Gastrocnemius medialis (tissue), 4 donors: Measurements from ENCODE around the gene MSS51. TPM values are rescaled to one million over a fixed set of nuclear protein-coding genes. Genes with fewer than 3 reads are reported as not detected.

Experiments used
- ATAC-seq, 2 donors: fragments of 150-250 bp; one replicate each; pipeline ENCODE4 v1.9.1; 2016
- DNase-seq, 2 donors: peaks; one replicate each; pipeline ENCODE4 v3.0.0-alpha.2; 2019
- H3K27ac ChIP-seq, 4 donors: fragments of 200-600 bp; sonication (generic); 1 replicate in 1 of 4; 2 replicates in 3 of 4; pipeline ENCODE4 v1.5.1; 2016 to 2018; ENCODE audit warnings: mild to moderate bottlenecking in 2 of 4, moderate library complexity in 1 of 4
- H3K27me3 ChIP-seq, 3 donors: fragments of 200-600 bp; sonication (generic) in 2 of 3; 1 replicate in 1 of 3; 2 replicates in 2 of 3; pipeline versions ENCODE4 v1.5.1 to v1.6.0; 2016 to 2019; ENCODE audit warnings: mild to moderate bottlenecking in 1 of 3, moderate library complexity in 1 of 3
- H3K36me3 ChIP-seq, 2 donors: fragments of 200-600 bp; sonication (generic) in 1 of 2; one replicate each; pipeline ENCODE4 v1.5.1; 2017 to 2018
- H3K4me1 ChIP-seq, 2 donors: fragments of 200-600 bp; sonication (generic) in 1 of 2; one replicate each; pipeline ENCODE4 v1.5.1; 2016 to 2017; ENCODE audit warnings: mild to moderate bottlenecking in 2 of 2
- H3K4me3 ChIP-seq, 4 donors: fragments of 200-600 bp; sonication (generic) in 3 of 4; 1 replicate in 1 of 4; 2 replicates in 3 of 4; pipeline ENCODE4 v1.5.1; 2016 to 2019; ENCODE audit warnings: mild to moderate bottlenecking in 2 of 4
- H3K9me3 ChIP-seq, 3 donors: fragments of 200-600 bp; sonication (generic) in 2 of 3; 1 replicate in 1 of 3; 2 replicates in 2 of 3; pipeline ENCODE4 v1.5.1; 2016 to 2019
- CTCF ChIP-seq, 5 experiments: fragments of 450-650 bp in 3 of 5; fragments of 200-600 bp in 2 of 5; sonication (generic) in 2 of 5; IDR thresholded peaks in 4 of 5; conservative IDR thresholded peaks in 1 of 5; 1 replicate in 4 of 5; 2 replicates in 1 of 5; pipeline ENCODE4 v1.5.1; 2016 to 2019; ENCODE audit warnings: antibody characterized with exemption in 5 of 5, mild to moderate bottlenecking in 3 of 5, moderate library complexity in 3 of 5
- POLR2A ChIP-seq, 2 donors: fragments of 450-650 bp; IDR thresholded peaks; one replicate each; pipeline ENCODE4 v1.6.1; 2017; ENCODE audit warnings: antibody characterized with exemption in 2 of 2, mild to moderate bottlenecking in 2 of 2, moderate library complexity in 2 of 2
- in situ Hi-C, 4 donors: fragments of 200-750 bp; cut with MboI; loops; one replicate each; pipeline versions ENCODE4 v1.15.0 to v1.8.0; 2017; ENCODE audit warnings: low sequenced_read_pairs in 4 of 4
- intact Hi-C: fragments of 100-400 bp; cut with DNase I; formaldehyde crosslinking; loops from one replicate; pipeline ENCODE4 v1.15.1; 2023; ENCODE audit warnings: low total_unique reads
- total RNA-seq, 4 donors: library from RNA; depleted of rRNA; stranded (reverse); fragments of >200 nt; gene quantifications; one replicate each; pipeline versions ENCODE4 v1.1.0 to v1.2.3, GENCODE V29; 2016

Gene MSS51
- total RNA-seq, 4 donors from 2014 or later = 1.4 to 49.4 (median 30.4) TPM

- in situ Hi-C loops = no loop called here
- H3K4me1 ChIP-seq = peaks cover 20 to 25% of the 10 kb centered on the region in 2 donors
- H3K36me3 ChIP-seq = peaks cover 0 to 64% of the 10 kb centered on the region in 2 donors
- H3K4me3 ChIP-seq = no peak overlapping the region
- no peak for DNase-seq
- H3K27ac ChIP-seq = peak overlapping the region in 1 of 4 donors; percentile 30
- TF ChIP-seq POLR2A (IDR thresholded peaks at IDR 0.05) = no peak
- no peak for TF ChIP-seq CTCF (IDR thresholded peaks at IDR 0.05 in 4 of 5, conservative IDR thresholded peaks at IDR 0.05 in 1 of 5)
- intact Hi-C loops = no loop called here
- no peaks in the 10 kb centered on the region for H3K27me3 ChIP-seq
- no peak for ATAC-seq
- no peaks in the 10 kb centered on the region for H3K9me3 ChIP-seq
Measured at GRCh38 chr10:73426318-73426717, 7.0 kb downstream of the MSS51 start.

GRCh38 chr10:73424478-73424877 is 8.9 kb downstream of the MSS51 start:
- in situ Hi-C loops (no loop called here), intact Hi-C loops (no loop called here)
- Histone ChIP-seq H3K27me3 (no peaks in the 10 kb centered on the region), H3K4me1 (peaks cover 4 to 11% of the 10 kb centered on the region in 2 donors), H3K36me3 (peaks cover 0 to 64% of the 10 kb centered on the region in 2 donors), H3K9me3 (no peaks in the 10 kb centered on the region), H3K4me3 (no peak overlapping the region), H3K27ac (peak overlapping the region in 1 of 4 donors; percentile 2)
- TF ChIP-seq CTCF (IDR thresholded peaks at IDR 0.05 in 4 of 5, conservative IDR thresholded peaks at IDR 0.05 in 1 of 5) (no peak), POLR2A (IDR thresholded peaks at IDR 0.05) (no peak)
- ATAC-seq (no peak), DNase-seq (no peak)

- peaks cover 0 to 63% of the 10 kb centered on the region in 2 donors for H3K36me3 ChIP-seq
- H3K4me3 ChIP-seq = no peak overlapping the region
- no peak for ATAC-seq
- DNase-seq = no peak
- H3K27me3 ChIP-seq = no peaks in the 10 kb centered on the region
- intact Hi-C loops = no loop called here
- no peak for TF ChIP-seq CTCF (IDR thresholded peaks at IDR 0.05 in 4 of 5, conservative IDR thresholded peaks at IDR 0.05 in 1 of 5)
- no peak for TF ChIP-seq POLR2A (IDR thresholded peaks at IDR 0.05)
- peak overlapping the region in 1 of 4 donors; percentile 39 for H3K27ac ChIP-seq
- no peaks in the 10 kb centered on the region for H3K9me3 ChIP-seq
- H3K4me1 ChIP-seq = peaks cover 9 to 12% of the 10 kb centered on the region in 2 donors
- in situ Hi-C loops = no loop called here
Measured at GRCh38 chr10:73423309-73423708, 10.1 kb downstream of the MSS51 start.

GRCh38 chr10:73416571-73416970 is 16.8 kb downstream of the MSS51 start:
- H3K9me3 ChIP-seq = no peaks in the 10 kb centered on the region
- peak overlapping the region in 2 of 4 donors; percentile 25 to 42 for H3K27ac ChIP-seq
- no peak overlapping the region for H3K4me3 ChIP-seq
- intact Hi-C loops (no loop called here), in situ Hi-C loops (no loop called here)
- H3K36me3 ChIP-seq = no peaks in the 10 kb centered on the region
- H3K27me3 ChIP-seq = no peaks in the 10 kb centered on the region
- peaks cover 20 to 35% of the 10 kb centered on the region in 2 donors for H3K4me1 ChIP-seq
- TF ChIP-seq CTCF (IDR thresholded peaks at IDR 0.05 in 4 of 5, conservative IDR thresholded peaks at IDR 0.05 in 1 of 5) (no peak), POLR2A (IDR thresholded peaks at IDR 0.05) (no peak)
- ATAC-seq (no peak), DNase-seq (no peak)
